Calu3 (cell line): ENCODE results near the gene TRIM68. TPM values are rescaled to one million over a fixed set of nuclear protein-coding genes. Genes with fewer than 3 reads are reported as not detected.

Experiments used
- BruUV-seq: library from RNA; stranded (reverse); fragments of 400-500 nt; replicated peaks from 2 replicates; lab custom pipeline; 2021; lab: Mats Ljungman, UMichigan
- CTCF ChIA-PET: fragments of 300-600 bp; sonication (Branson Sonifier 250); formaldehyde crosslinking; loops from one replicate; lab custom pipeline; 2022; ENCODE audit warnings: antibody characterized with exemption; lab: Charles Lee
- DNase-seq: peaks from one replicate; pipeline ENCODE4 v3.0.0; 2022
- H3K27ac Mint-ChIP-seq: one replicate; pipeline ENCODE4 v1.8.0; 2022; ENCODE audit warnings: mixed read lengths; ENCODE audit not compliant: unreplicated experiment
- H3K27me3 Mint-ChIP-seq: one replicate; pipeline ENCODE4 v1.8.0; 2022; ENCODE audit warnings: mixed read lengths; ENCODE audit not compliant: unreplicated experiment
- H3K36me3 Mint-ChIP-seq: one replicate; pipeline ENCODE4 v1.8.0; 2022; ENCODE audit warnings: mild to moderate bottlenecking, moderate library complexity, mixed read lengths; ENCODE audit not compliant: insufficient read depth, unreplicated experiment
- H3K4me1 Mint-ChIP-seq: one replicate; pipeline ENCODE4 v1.8.0; 2022; ENCODE audit warnings: mild to moderate bottlenecking, low read depth, mixed read lengths; ENCODE audit not compliant: unreplicated experiment
- H3K4me3 Mint-ChIP-seq: one replicate; pipeline ENCODE4 v1.8.0; 2022; ENCODE audit warnings: mild to moderate bottlenecking, low read depth, moderate library complexity, mixed read lengths; ENCODE audit not compliant: unreplicated experiment
- H3K9me3 Mint-ChIP-seq: one replicate; pipeline ENCODE4 v1.8.0; 2022; ENCODE audit warnings: low read depth, mixed read lengths; ENCODE audit not compliant: unreplicated experiment
- intact Hi-C: fragments of 100-400 bp; cut with micrococcal nuclease; formaldehyde crosslinking; loops from one replicate; pipeline ENCODE4 v1.10.0; 2022; ENCODE audit not compliant: unreplicated experiment
- total RNA-seq: library from RNA; stranded (reverse); gene quantifications from 2 replicates; pipeline ENCODE4 v1.2.3, GENCODE V29; 2022
- TF ChIP-seq, protein P1 (sequence below): fragments of 200-600 bp; IDR thresholded peaks from one replicate; pipeline ENCODE4 v1.8.0; 2022; ENCODE audit warnings: antibody characterized with exemption; ENCODE audit not compliant: unreplicated experiment

The TRIM68 gene
- total RNA-seq, 1 experiment from 2014 or later: 14.5 TPM

- CTCF ChIA-PET: no interaction called here
- no TSS peak for BruUV-seq
- Mint-ChIP-seq H3K36me3 (no peaks in the 10 kb centered on the region), H3K4me3 (no peak overlapping the region), H3K9me3 (no peaks in the 10 kb centered on the region), H3K27me3 (peaks cover 60% of the 10 kb centered on the region), H3K4me1 (no peaks in the 10 kb centered on the region), H3K27ac (no peak overlapping the region)
- intact Hi-C loops: no loop called here
- TF ChIP-seq, protein P1, sequence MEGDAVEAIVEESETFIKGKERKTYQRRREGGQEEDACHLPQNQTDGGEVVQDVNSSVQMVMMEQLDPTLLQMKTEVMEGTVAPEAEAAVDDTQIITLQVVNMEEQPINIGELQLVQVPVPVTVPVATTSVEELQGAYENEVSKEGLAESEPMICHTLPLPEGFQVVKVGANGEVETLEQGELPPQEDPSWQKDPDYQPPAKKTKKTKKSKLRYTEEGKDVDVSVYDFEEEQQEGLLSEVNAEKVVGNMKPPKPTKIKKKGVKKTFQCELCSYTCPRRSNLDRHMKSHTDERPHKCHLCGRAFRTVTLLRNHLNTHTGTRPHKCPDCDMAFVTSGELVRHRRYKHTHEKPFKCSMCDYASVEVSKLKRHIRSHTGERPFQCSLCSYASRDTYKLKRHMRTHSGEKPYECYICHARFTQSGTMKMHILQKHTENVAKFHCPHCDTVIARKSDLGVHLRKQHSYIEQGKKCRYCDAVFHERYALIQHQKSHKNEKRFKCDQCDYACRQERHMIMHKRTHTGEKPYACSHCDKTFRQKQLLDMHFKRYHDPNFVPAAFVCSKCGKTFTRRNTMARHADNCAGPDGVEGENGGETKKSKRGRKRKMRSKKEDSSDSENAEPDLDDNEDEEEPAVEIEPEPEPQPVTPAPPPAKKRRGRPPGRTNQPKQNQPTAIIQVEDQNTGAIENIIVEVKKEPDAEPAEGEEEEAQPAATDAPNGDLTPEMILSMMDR: no peak
- DNase-seq: no peak
Observed at GRCh38 chr11:4644233-4644632, 36.2 kb upstream of the TRIM68 start.

- Mint-ChIP-seq H3K27me3 (peaks cover 60% of the 10 kb centered on the region), H3K27ac (no peak within 1 kb of the TSS), H3K36me3 (no peaks in the 10 kb centered on the region), H3K4me1 (no peaks in the 10 kb centered on the region), H3K4me3 (no peak within 1 kb of the TSS), H3K9me3 (no peaks in the 10 kb centered on the region)
- BruUV-seq: no TSS peak
- intact Hi-C loops: no loop called here
- TF ChIP-seq, protein P1: no peak
- CTCF ChIA-PET: no interaction called here
- no peak for DNase-seq
Observed at GRCh38 chr11:4643682-4644081, 35.7 kb upstream of the TRIM68 start, which contains the start of gene OR51E1. Gene OR51E1 (plus strand): TSS chr11:4643982. CDS start chr11:4652527, 8,545 bp downstream.

- H3K27ac Mint-ChIP-seq: no peak overlapping the region
- no peak overlapping the region for H3K4me3 Mint-ChIP-seq
- no peaks in the 10 kb centered on the region for H3K9me3 Mint-ChIP-seq
- H3K27me3 Mint-ChIP-seq: peaks cover 60% of the 10 kb centered on the region
- BruUV-seq: no TSS peak
- CTCF ChIA-PET: no interaction called here
- no peaks in the 10 kb centered on the region for H3K36me3 Mint-ChIP-seq
- no peak for DNase-seq
- TF ChIP-seq, protein P1: no peak
- no peaks in the 10 kb centered on the region for H3K4me1 Mint-ChIP-seq
- intact Hi-C loops: no loop called here
Observed at GRCh38 chr11:4643076-4643475, 35.0 kb upstream of the TRIM68 start.

DNA sequence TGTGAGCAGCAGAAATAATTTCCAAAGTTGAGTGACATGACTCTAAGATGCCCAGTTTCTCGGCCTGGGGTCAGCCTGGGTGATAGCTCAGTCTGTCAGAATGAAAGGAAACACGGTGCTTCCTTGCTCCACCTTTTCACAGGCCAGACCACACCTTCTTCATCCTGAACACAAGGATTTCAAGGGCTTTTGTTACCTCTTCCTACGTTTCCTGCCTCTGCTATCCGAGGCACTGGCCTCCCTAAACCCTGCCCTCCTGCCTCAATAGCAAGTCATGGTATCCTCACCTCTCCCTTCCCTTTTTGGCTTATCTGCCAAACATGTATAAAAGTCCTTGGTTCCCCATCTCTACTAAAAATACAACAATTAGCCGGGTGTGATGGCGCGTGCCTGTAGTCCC is 34.0 kb upstream of the TRIM68 start:
- H3K36me3 Mint-ChIP-seq: no peaks in the 10 kb centered on the region
- TF ChIP-seq, protein P1: no peak
- peaks cover 60% of the 10 kb centered on the region for H3K27me3 Mint-ChIP-seq
- DNase-seq: no peak
- intact Hi-C loops: no loop called here
- no peaks in the 10 kb centered on the region for H3K4me1 Mint-ChIP-seq
- CTCF ChIA-PET: no interaction called here
- no peak overlapping the region for H3K27ac Mint-ChIP-seq
- H3K4me3 Mint-ChIP-seq: no peak overlapping the region
- BruUV-seq: no TSS peak
- no peaks in the 10 kb centered on the region for H3K9me3 Mint-ChIP-seq
